Stomach smooth muscle (tissue), 2 donors: ENCODE results near the gene ARHGAP29.
"Not testable (repeated sequence)": the region's sequence is repeated elsewhere in the genome, so short reads cannot be mapped to it uniquely, and the experiment has no call there.

ENCODE experiments used
- H3K27ac ChIP-seq: one replicate; pipeline ENCODE4 v1.7.0; 2013; ENCODE audit warnings: mild to moderate bottlenecking, low read length, inconsistent platforms
- H3K27me3 ChIP-seq, 2 donors: one replicate each; pipeline ENCODE4 v1.7.0; 2013; ENCODE audit warnings: low read length in 2 of 2; ENCODE audit not compliant: insufficient read depth in 2 of 2, control insufficient read depth in 1 of 2
- H3K36me3 ChIP-seq, 2 donors: one replicate each; pipeline ENCODE4 v1.7.0; 2013; ENCODE audit warnings: low read length in 2 of 2; ENCODE audit not compliant: control insufficient read depth in 2 of 2, insufficient read depth in 2 of 2
- H3K4me1 ChIP-seq: one replicate; pipeline ENCODE4 v1.7.0; 2013; ENCODE audit warnings: low read length; ENCODE audit not compliant: control insufficient read depth, insufficient read depth
- H3K4me3 ChIP-seq, 2 donors: one replicate each; pipeline ENCODE4 v1.7.0; 2013; ENCODE audit warnings: low read length in 2 of 2
- H3K9ac ChIP-seq, 2 donors: one replicate each; pipeline ENCODE4 v1.7.0; 2013; ENCODE audit warnings: low read length in 2 of 2, mild to moderate bottlenecking in 1 of 2
- H3K9me3 ChIP-seq, 2 donors: one replicate each; pipeline ENCODE4 v1.7.0; 2013; ENCODE audit warnings: low read length in 2 of 2; ENCODE audit not compliant: control insufficient read depth in 2 of 2
- donor health status: healthy.
- donor health status: Pancreatic carcinoma.

Gene ARHGAP29

GRCh38 chr1:94178901-94179300 is 58.5 kb downstream of the ARHGAP29 start:
- Histone ChIP-seq H3K27ac (no peak overlapping the region), H3K4me1 (no peaks in the 10 kb centered on the region), H3K4me3 (no peak overlapping the region), H3K27me3 (no peaks in the 10 kb centered on the region), H3K36me3 (peaks cover 0 to 15% of the 10 kb centered on the region in 2 donors), H3K9me3 (no peaks in the 10 kb centered on the region), H3K9ac (no peak overlapping the region)

GRCh38 chr1:94169126-94169525 is 68.3 kb downstream of the ARHGAP29 start:
- Histone ChIP-seq H3K9me3 (peaks cover 0 to 6% of the 10 kb centered on the region in 2 donors), H3K4me3 (no peak overlapping the region), H3K9ac (no peak overlapping the region), H3K4me1 (no peaks in the 10 kb centered on the region), H3K27me3 (no peaks in the 10 kb centered on the region), H3K36me3 (peaks cover 0 to 4% of the 10 kb centered on the region in 2 donors), H3K27ac (no peak overlapping the region)

GRCh38 chr1:94165843-94166242 is 71.5 kb downstream of the ARHGAP29 start:
- Histone ChIP-seq H3K4me1 (no peaks in the 10 kb centered on the region), H3K36me3 (no peaks in the 10 kb centered on the region), H3K9ac (no peak overlapping the region), H3K9me3 (peaks cover 0 to 6% of the 10 kb centered on the region in 2 donors), H3K4me3 (no peak overlapping the region), H3K27ac (no peak overlapping the region), H3K27me3 (no peaks in the 10 kb centered on the region)

GRCh38 chr1:94164885-94165284 is 72.5 kb downstream of the ARHGAP29 start:
- H3K27me3 ChIP-seq, H3K9me3 ChIP-seq, H3K4me1 ChIP-seq, H3K4me3 ChIP-seq, H3K9ac ChIP-seq, H3K27ac ChIP-seq, H3K36me3 ChIP-seq: not testable (repeated sequence)

GRCh38 chr1:94164121-94164520 is 73.3 kb downstream of the ARHGAP29 start:
- not testable (repeated sequence) for H3K27ac ChIP-seq, H3K4me3 ChIP-seq, H3K9me3 ChIP-seq, H3K4me1 ChIP-seq, H3K9ac ChIP-seq, H3K27me3 ChIP-seq, H3K36me3 ChIP-seq

GRCh38 chr1:94163249-94163648 is 74.1 kb downstream of the ARHGAP29 start:
- not testable (repeated sequence) for H3K9ac ChIP-seq, H3K9me3 ChIP-seq, H3K27me3 ChIP-seq, H3K4me3 ChIP-seq, H3K4me1 ChIP-seq, H3K27ac ChIP-seq, H3K36me3 ChIP-seq

- no peaks in the 10 kb centered on the region for H3K27me3 ChIP-seq
- H3K9me3 ChIP-seq, result peaks cover 0 to 2% of the 10 kb centered on the region in 2 donors
- H3K4me3 ChIP-seq, result no peak overlapping the region
- H3K36me3 ChIP-seq, result no peaks in the 10 kb centered on the region
- no peak overlapping the region for H3K9ac ChIP-seq
- no peaks in the 10 kb centered on the region for H3K4me1 ChIP-seq
- no peak overlapping the region for H3K27ac ChIP-seq
These were observed 76.6 kb downstream of the ARHGAP29 start for GRCh38 chr1:94160811-94161210.

- H3K9me3 ChIP-seq, result no peaks in the 10 kb centered on the region
- no peak overlapping the region for H3K27ac ChIP-seq
- no peaks in the 10 kb centered on the region for H3K36me3 ChIP-seq
- no peaks in the 10 kb centered on the region for H3K4me1 ChIP-seq
- H3K27me3 ChIP-seq, result no peaks in the 10 kb centered on the region
- no peak overlapping the region for H3K9ac ChIP-seq
- no peak overlapping the region for H3K4me3 ChIP-seq
These were observed 81.2 kb downstream of the ARHGAP29 start for GRCh38 chr1:94156096-94156625.

GRCh38 chr1:94154989-94155388 is 82.4 kb downstream of the ARHGAP29 start:
- Histone ChIP-seq H3K27ac (no peak overlapping the region), H3K4me3 (no peak overlapping the region), H3K4me1 (no peaks in the 10 kb centered on the region), H3K27me3 (no peaks in the 10 kb centered on the region), H3K36me3 (no peaks in the 10 kb centered on the region), H3K9ac (no peak overlapping the region), H3K9me3 (no peaks in the 10 kb centered on the region)

GRCh38 chr1:94153133-94153532 is 84.3 kb downstream of the ARHGAP29 start:
- Histone ChIP-seq H3K4me1 (no peaks in the 10 kb centered on the region), H3K36me3 (no peaks in the 10 kb centered on the region), H3K9ac (no peak overlapping the region), H3K9me3 (no peaks in the 10 kb centered on the region), H3K4me3 (no peak overlapping the region), H3K27me3 (no peaks in the 10 kb centered on the region), H3K27ac (no peak overlapping the region)

GRCh38 chr1:94149166-94149565 is 88.2 kb downstream of the ARHGAP29 start:
- not testable (repeated sequence) for H3K27me3 ChIP-seq, H3K4me1 ChIP-seq

More at GRCh38 chr1:94149166-94149565, 88.2 kb downstream of the ARHGAP29 start:
- H3K9me3 ChIP-seq, H3K4me3 ChIP-seq, H3K9ac ChIP-seq, H3K36me3 ChIP-seq, H3K27ac ChIP-seq: not testable (repeated sequence)
